IPS-15b (cell line): ENCODE measurements around the gene MAP3K5.

ENCODE experiments used
- H3K27me3 ChIP-seq: one replicate; pipeline ENCODE4 v1.6.1; 2013; ENCODE audit warnings: low read length; ENCODE audit not compliant: control insufficient read depth, insufficient read depth
- H3K36me3 ChIP-seq: one replicate; pipeline ENCODE4 v1.6.1; 2013; ENCODE audit warnings: low read length; ENCODE audit not compliant: control insufficient read depth, insufficient read depth
- H3K4me1 ChIP-seq: one replicate; pipeline ENCODE4 v1.6.1; 2013; ENCODE audit warnings: mild to moderate bottlenecking, low read length; ENCODE audit not compliant: control insufficient read depth, insufficient read depth
- H3K4me3 ChIP-seq: one replicate; pipeline ENCODE4 v1.5.1; 2013; ENCODE audit warnings: low read depth, low read length
- H3K9ac ChIP-seq: one replicate; pipeline ENCODE4 v1.6.1; 2013; ENCODE audit warnings: low read depth, mild to moderate bottlenecking, low read length
- H3K9me3 ChIP-seq: one replicate; pipeline ENCODE4 v1.6.1; 2013; ENCODE audit warnings: mild to moderate bottlenecking, low read length; ENCODE audit not compliant: control insufficient read depth, insufficient read depth

MAP3K5 gene

DNA sequence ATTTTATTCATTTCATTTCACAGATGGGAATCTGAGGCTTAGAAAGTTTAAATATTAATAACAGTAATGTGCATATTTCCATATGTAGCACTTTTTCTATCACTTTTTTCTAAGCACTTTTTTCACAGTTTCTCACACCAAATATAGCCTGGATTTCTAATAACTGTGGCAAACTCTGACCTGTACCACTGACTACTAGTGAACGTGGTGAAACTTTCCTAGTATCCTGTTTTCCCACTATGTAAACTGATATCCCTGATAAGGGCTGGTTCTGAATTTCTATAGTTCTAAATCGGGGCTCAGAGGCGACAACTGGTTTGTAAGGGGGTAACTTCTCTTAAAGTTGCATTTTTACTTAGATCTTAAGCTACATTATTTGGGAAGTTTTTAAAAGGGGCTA, 274.7 kb downstream of the MAP3K5 start:
- Histone ChIP-seq H3K9ac (no peak overlapping the region), H3K4me1 (peaks cover 12% of the 10 kb centered on the region), H3K36me3 (no peaks in the 10 kb centered on the region), H3K27me3 (no peaks in the 10 kb centered on the region), H3K9me3 (no peaks in the 10 kb centered on the region), H3K4me3 (no peak overlapping the region)

DNA sequence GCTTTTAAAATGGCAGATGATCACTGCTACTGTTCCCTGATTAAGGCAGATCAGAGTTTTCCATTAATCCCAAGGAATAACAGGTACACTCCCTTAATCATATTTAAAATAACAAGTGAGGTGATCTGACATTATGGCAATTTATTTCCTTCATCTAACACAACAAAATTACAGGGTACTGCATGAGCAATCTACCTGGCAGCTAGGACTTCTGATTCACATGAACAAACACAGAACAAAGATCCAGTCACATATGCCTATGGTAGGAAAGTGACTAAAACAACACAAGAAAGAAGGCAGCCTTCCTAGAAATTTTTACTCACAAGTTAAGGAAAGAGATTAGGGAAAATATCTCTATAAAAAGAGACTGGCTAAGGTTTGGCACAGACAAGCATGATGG, 275.3 kb downstream of the MAP3K5 start:
- H3K4me1 ChIP-seq = peaks cover 12% of the 10 kb centered on the region
- no peak overlapping the region for H3K9ac ChIP-seq
- no peaks in the 10 kb centered on the region for H3K36me3 ChIP-seq
- H3K4me3 ChIP-seq = no peak overlapping the region
- no peaks in the 10 kb centered on the region for H3K9me3 ChIP-seq
- no peaks in the 10 kb centered on the region for H3K27me3 ChIP-seq

DNA sequence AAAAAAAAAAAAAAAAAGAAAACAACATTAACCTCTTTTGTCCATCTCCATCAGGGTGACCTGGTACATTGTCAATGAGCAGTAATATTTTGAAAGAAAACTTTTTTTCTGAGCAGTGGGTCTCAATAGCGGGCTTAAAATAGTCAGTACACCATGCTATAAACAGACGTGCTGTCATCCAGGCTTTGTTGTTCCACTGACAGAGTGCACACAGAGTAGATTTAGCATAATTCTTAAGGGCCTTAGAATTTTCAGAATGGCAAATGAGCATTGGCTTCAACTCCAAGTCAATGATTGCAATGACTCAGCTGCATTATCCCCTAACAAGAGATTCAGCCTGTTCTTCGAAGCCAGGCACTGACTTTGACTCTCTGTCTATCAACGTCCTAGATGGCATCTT, 277.7 kb downstream of the MAP3K5 start:
- Histone ChIP-seq H3K27me3 (no peaks in the 10 kb centered on the region), H3K4me3 (no peak overlapping the region), H3K9ac (no peak overlapping the region), H3K36me3 (no peaks in the 10 kb centered on the region), H3K4me1 (peaks cover 8% of the 10 kb centered on the region), H3K9me3 (no peaks in the 10 kb centered on the region)

DNA sequence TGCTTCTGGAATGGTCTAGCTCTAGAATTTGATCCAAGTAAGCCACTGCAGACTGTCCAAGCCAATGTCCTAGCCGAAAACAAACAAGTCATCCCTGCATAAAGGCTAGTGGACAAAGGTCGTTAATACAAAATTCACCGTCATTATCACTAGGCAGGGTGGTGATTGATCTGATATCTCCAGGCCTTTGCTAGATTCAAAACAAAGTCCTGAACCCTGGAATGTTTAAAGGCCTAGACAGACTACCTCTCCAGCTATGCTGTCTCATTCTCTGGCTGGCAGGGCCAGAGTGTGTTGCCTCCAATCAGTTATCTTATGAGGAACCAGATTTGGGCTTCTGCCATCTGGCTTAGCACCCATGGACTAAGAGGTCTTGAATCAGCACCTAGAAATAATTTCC, 280.4 kb downstream of the MAP3K5 start:
- Histone ChIP-seq H3K4me1 (peaks cover 11% of the 10 kb centered on the region), H3K4me3 (no peak overlapping the region), H3K9me3 (no peaks in the 10 kb centered on the region), H3K27me3 (no peaks in the 10 kb centered on the region), H3K36me3 (no peaks in the 10 kb centered on the region), H3K9ac (no peak overlapping the region)

GRCh38 chr6:136511397-136511796, 280.9 kb downstream of the MAP3K5 start:
- Histone ChIP-seq H3K27me3 (no peaks in the 10 kb centered on the region), H3K36me3 (no peaks in the 10 kb centered on the region), H3K4me3 (no peak overlapping the region), H3K9ac (no peak overlapping the region), H3K4me1 (peaks cover 17% of the 10 kb centered on the region), H3K9me3 (no peaks in the 10 kb centered on the region)

- Histone ChIP-seq H3K9ac (no peak overlapping the region), H3K36me3 (no peaks in the 10 kb centered on the region), H3K4me1 (peaks cover 23% of the 10 kb centered on the region), H3K27me3 (no peaks in the 10 kb centered on the region), H3K4me3 (no peak overlapping the region), H3K9me3 (no peaks in the 10 kb centered on the region)
Observed at GRCh38 chr6:136510782-136511181, 281.5 kb downstream of the MAP3K5 start.

GRCh38 chr6:136510299-136510698, 282.0 kb downstream of the MAP3K5 start:
- Histone ChIP-seq H3K27me3 (no peaks in the 10 kb centered on the region), H3K9me3 (no peaks in the 10 kb centered on the region), H3K36me3 (no peaks in the 10 kb centered on the region), H3K9ac (no peak overlapping the region), H3K4me1 (peaks cover 24% of the 10 kb centered on the region), H3K4me3 (no peak overlapping the region)

DNA sequence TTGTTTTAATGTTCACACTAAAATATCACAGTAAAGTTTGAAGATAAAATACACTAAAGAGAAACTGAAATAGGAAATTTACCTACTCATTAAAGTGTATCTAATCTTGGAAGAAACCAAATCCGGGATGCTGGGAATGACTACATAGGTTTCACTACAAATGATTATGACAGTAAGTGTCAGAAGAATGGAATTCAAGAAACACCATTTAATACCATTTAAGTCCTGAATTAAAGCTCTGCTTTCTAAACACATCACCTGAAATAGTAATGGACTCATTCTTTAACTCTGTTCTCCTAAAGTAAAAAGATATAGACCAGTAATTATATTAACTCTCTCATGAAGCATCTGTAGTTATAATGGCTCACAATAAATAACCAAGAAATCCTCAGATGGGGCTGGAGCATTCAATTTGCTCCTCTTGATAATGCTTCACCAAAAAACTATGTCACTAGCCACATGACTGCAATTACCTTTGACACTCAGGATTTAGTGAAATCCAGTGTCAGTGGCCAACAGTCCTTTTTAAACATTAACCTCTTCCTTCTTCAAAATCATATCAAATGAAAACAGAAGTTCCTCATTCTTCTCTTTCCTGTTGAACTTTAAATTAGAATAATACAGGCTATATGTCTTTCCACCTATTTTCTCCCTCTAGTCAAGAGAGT, 283.4 kb downstream of the MAP3K5 start:
- H3K4me1 ChIP-seq = peaks cover 27% of the 10 kb centered on the region
- no peak overlapping the region for H3K9ac ChIP-seq
- H3K27me3 ChIP-seq = no peaks in the 10 kb centered on the region
- H3K36me3 ChIP-seq = no peaks in the 10 kb centered on the region
- no peak overlapping the region for H3K4me3 ChIP-seq
- H3K9me3 ChIP-seq = no peaks in the 10 kb centered on the region
